GM12801 (cell line): Measurements from ENCODE around the gene PLXNA4.

Experiments
- TF ChIP-seq, protein P1 (sequence below): IDR thresholded peaks from one replicate; pipeline ENCODE4 v1.5.1; 2011; ENCODE audit warnings: control low read depth; ENCODE audit not compliant: insufficient read length; ENCODE audit errors: extremely low read depth

The PLXNA4 gene

DNA sequence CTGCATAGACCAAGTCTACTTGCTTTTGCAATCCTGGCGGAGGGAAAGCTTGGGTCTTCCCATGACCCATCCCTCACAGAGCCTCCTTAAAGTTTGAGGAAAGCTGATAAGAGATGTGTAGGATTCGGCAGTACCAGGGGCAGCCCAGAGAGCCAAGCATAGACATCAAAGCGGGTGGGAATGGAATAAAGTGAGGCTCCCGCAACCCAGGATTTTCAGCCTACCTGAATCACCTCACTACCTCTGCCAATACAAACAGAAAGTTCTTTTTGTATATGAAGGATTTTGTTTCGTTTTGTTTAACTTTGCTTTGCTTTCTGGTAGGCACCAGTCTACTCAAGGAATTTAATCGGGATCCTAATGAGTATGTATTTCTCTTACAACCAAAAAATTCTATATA lies 451.7 kb downstream of the PLXNA4 start:
- TF ChIP-seq, protein P1, sequence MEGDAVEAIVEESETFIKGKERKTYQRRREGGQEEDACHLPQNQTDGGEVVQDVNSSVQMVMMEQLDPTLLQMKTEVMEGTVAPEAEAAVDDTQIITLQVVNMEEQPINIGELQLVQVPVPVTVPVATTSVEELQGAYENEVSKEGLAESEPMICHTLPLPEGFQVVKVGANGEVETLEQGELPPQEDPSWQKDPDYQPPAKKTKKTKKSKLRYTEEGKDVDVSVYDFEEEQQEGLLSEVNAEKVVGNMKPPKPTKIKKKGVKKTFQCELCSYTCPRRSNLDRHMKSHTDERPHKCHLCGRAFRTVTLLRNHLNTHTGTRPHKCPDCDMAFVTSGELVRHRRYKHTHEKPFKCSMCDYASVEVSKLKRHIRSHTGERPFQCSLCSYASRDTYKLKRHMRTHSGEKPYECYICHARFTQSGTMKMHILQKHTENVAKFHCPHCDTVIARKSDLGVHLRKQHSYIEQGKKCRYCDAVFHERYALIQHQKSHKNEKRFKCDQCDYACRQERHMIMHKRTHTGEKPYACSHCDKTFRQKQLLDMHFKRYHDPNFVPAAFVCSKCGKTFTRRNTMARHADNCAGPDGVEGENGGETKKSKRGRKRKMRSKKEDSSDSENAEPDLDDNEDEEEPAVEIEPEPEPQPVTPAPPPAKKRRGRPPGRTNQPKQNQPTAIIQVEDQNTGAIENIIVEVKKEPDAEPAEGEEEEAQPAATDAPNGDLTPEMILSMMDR = no peak

DNA sequence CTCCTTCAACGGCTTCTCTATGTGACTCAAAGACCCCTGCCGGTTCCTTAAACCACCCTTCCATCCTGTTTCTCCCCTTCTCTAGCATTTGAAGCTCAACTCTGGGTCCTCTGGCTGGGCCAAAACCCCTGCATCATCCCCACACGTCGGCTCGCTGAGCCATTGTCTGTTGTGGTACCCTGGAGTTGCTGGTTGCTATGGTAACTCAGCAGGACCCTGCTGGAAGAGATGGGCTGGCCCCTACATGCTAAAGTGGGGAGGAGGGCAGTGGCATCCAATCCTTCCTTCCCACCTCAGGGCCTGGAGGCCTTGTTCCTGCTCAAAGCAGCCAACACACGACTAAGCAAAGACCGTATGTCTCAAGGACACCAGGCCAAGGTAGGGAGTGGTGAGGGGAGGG lies 452.5 kb downstream of the PLXNA4 start:
- TF ChIP-seq, protein P1 = no peak

DNA sequence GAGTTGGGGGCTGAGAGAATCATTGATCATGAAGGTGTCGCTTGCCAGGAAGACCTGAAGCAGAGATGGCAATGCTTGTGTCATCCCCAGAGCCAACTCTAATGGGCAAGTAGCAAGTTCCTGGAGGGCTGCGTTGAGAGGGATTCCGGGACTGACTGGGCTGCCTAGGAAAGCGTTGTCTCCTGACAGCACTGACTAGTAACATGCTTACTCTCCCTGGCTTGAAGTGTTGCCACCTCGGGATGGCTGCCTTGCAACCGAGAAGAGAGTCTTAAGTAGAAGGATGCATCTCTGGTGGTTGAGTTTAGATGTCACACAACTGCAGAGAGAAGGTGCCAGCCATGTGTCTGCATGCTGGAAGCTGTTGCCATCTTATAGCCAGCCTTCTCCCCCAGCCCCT lies 453.4 kb downstream of the PLXNA4 start:
- TF ChIP-seq, protein P1 = no peak

DNA sequence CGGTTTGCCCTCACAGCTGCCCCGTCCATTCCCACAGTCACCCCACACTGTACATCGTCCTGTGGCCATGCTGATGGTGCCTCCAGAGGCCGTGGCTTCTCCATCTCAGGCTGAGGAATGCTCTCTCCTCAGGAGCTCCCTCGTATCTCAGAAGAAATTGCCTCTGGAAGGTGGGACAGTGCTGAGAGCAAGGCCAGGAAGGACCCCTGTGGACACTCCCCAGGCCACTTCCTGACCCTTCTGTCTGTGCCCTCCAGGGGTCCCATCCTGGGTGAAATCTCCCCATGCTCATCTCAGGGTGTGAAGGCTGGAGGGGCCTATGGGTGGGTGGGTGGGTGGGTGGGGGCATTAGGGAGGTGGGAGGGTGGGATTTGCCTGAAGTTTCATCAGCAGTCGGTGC lies 454.3 kb downstream of the PLXNA4 start:
- TF ChIP-seq, protein P1 = no peak

DNA sequence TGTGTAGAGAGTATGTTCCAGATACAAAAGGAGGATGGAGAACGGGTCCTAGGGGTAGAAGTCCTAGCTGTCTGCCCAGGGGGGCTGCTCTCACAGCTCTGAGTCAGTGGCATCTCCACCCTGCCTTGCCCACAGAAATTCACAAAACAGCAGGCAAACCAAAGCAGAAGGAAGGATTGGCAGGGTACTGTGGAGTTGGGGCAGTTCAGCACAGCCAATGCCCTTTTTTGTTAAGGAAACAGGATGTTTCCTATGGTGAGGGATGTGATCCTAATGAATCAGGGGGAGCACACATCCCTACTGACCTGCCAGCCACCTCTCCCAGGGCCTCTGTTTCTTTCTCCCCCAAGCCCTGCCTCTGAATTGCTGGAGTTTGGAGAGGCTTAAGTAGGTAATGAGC lies 457.6 kb downstream of the PLXNA4 start:
- TF ChIP-seq, protein P1 = no peak

DNA sequence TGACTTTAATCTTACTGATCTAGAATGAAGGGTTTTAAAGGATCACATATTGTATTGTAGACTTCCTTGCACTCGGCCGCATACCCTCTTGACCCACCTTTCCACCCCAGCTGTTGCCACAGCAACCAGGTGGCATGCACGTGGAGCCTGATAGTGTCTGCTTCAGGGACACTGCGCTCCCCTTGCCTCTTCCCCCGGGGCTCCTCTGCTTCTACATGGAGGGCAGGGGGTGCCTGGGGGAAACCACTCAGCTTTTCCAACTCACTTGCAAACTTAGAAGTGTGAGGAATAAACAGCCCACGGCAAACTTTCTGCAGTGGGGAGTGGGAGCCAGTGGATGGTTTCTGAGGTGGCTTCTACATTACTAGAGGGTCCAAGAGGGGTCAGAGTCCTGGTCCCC lies 458.6 kb downstream of the PLXNA4 start:
- TF ChIP-seq, protein P1 = no peak

DNA sequence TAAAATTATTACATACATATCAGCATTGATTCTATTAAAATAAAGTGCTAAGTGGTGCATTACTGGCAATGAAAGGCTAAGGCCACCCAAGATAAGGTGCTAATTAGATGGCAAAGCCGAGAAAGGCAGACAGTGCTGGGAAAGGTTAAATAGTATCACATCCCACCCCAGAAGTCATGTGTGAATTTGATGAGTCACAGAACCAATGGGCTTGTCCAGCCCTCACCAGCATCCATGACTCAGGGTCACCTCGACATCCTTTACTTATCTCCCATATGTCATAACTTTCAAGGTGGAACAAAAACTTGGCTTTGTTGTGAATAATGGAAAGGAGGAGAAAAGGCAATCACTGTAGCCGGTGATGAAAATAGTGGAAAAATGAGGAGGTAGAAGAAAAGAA lies 459.1 kb downstream of the PLXNA4 start:
- TF ChIP-seq, protein P1 = no peak

DNA sequence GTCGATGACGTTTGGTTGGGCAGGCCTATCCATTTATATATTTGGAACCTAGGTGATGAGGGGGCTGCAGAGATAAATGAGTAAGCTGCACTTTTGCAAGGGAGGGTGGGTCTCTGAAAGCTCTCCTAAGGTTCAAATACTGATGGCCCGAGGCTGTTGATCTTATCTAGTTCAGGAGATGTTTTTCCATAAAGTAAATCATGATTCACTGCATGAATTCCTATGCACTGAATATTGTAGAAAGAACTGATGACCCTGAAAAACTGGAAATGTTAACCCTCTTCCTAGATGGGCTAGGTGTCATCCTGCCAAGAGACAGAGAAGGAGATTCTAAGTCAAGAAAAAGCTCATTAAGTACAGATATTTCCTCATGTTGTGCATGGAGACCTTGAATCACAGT lies 459.9 kb downstream of the PLXNA4 start:
- TF ChIP-seq, protein P1 = no peak
